NCI-H1417 (cell line): ENCODE measurements around the gene CABP5.
"Not testable (repeated sequence)": the region's sequence is repeated elsewhere in the genome, so short reads cannot be mapped to it uniquely, and the experiment has no call there.

ENCODE experiments used
- DNase-seq, 3 experiments: peaks; one replicate each; lab custom pipeline; 2025; lab: John Stamatoyannopoulos, UW

Gene CABP5

DNA sequence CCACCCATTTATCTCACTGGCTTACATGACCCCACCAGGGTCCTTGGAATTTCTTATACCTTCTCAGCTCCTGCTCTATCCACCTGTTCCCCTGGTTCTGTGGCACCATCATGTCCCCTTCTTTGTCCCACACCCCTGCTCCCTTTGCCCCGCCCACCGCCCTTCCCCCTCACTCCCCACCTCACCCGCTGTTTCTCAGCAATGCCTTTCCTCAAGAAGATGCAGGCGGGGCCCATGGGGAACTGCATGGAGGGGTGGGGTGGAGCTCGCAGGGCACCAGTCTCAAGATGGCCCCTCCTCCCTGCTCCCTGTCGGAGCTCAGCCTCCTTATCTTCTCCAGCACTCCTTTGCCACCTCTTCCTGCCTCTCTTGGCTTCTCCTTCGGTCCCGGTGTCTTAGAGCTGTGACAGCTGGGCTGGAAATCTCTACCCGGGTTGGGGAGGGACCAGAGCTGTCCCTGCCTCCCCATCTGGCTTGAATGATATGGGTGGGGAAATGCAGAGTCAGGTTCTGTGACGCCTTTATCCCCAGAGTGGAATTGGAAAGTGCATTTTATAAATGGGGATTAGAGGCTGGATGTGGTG lies at the start of gene CABP5:
TSS of gene CABP5 (minus strand) at position 405 of the 584 bp plus-strand sequence. CDS start at position 248, 157 bp downstream.
- no peak for DNase-seq

DNA sequence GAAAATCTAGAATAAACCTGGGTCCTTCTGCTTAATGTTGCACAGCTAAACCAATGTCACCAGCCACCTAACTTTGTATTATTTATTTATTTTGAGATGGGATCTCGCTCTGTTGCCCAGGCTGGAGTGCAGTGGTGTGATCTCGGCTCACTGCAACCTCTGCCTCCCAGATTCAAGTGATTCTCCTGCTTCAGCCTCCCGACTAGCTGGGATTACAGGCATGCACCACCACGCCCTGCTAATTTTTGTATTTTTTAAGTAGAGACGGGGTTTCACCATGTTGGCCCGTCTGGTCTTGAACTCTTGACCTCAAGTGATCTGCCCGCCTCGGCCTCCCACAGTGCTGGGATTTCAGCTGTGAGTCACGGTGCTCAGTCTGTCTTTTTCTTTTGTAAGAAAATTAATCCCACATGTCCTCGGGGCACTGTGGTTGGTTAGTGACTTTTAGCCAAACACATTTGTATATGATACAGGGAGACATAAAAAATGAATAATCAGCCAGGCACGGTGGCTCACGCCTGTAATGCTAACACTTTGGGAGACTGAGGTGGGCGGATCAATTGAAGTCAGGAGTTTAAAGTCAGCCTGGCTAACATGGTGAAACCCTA lies 47.3 kb upstream of the CABP5 start:
- DNase-seq, result not testable (repeated sequence)

DNA sequence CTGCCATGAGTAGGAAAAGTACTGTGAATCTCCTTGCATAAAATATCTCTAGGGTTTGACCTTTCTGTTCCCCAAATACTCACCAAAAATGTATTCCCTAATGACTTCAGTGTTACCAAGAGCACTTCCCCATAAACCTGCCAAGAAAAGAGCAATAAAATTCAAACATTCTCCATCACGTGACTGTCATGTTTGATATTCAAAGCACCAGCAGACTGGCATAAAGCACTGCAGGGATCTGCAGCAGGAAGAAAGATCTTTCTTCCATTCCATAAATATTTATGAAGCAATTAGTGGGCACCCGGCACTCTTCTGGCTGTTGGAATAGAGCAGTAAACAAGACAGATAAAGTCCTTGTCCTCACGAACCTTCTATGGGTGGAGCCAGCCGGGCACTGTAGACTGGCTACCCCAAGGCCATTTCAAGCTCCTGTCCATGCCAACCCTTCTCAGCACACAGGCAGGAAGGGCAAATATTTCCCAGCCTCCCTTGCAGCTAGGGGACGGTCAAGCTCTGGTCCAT lies 46.5 kb upstream of the CABP5 start:
- no peak for DNase-seq

DNA sequence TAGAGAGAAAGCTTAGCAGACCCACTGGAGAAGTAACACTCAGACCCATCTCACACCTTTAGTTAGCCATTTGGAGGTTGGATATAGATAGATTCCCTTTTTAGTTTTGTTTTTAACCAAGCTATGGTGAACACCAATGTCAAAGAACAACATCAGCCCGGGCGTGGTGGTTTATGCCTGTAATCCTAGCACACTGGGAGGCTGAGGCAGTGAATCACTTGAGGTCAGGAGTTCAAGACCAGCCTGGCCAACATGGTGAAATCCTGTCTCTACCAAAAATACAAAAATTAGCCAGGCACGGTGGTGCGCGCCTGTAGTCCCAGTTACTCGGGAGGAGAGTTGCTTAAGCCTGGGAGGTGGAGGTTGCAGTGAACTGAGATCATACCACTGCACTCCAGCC lies 45.1 kb upstream of the CABP5 start:
- DNase-seq, result not testable (repeated sequence)

DNA sequence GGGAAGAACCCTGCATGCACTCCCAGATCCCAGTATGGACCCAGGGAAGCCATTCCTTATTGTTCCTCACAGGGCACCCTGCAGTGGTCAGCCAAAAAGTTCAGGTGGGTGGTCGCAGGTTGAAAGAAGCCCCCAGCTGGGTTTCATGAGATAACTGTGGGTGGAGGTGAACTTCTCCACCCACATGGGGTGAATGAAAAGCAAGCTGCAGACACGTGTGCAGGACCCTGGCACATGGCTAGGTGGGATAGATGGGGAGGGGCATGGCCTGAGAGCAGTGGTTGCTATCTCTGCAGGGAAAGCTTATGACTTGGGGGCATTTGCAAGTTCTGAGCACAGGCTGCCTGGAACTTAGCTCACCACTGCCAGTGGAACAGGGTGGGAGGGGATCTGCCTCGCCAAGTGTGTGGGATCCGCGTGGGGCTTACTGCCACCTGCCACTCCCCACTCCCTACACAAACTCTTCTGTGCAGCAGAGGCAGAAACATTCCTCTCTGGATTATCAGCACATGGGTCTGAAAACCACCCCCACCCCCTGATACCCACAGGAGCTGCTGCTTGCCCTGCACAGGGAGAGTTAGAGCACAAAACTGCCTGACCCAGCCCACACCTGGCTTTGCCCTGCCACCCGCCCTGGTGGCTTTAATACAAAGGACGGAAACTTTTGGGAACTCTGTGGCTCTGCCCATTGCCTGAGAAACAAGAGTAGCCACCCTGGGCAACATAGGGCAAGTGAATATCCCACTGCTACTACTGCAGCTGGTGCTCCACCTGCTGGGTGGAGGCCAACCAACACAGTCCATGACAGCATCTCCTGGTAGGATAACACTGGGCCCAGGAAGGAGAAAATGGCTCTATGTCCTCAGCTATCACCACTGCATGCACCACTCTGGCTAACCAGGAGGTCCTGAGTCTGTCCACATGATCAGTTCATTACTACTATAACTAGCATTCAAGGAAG lies 42.3 kb upstream of the CABP5 start:
- DNase-seq, result no peak

DNA sequence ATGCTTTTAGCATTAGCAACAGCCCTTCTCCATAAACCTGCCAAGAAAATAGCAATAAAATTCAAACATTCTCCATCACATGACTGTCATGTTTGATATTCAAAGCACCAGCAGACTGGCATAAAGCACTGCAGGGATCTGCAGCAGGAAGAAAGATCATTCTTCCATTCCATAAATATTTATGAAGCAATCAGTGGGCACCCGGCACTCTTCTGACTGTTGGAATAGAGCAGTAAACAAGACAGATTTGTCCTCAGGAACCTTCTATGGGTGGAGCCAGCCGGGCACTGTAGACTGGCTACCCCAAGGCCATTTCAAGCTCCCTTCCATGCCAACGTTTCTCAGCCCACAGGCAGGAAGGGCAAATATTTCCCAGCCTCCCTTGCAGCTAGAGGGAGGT lies 41.2 kb upstream of the CABP5 start:
- DNase-seq, result no peak

DNA sequence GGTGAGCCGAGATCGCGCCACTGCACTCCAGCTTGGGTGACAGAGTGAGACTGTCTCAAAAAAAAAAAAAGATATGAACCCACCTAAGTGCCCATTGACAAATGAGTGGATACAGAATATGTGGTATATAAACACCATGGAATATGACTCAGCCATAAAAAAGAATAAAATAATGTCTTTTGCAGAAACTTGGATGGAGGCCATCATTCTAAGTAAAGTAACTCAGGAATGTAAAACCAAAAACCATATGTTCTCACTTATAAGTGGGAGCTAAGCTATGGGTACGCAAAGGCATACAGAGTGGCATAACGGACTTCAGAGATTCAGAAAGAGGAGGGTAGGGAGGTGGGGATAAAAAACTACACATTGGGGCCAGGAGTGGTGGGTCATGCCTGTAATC lies 37.2 kb upstream of the CABP5 start:
- no peak for DNase-seq

DNA sequence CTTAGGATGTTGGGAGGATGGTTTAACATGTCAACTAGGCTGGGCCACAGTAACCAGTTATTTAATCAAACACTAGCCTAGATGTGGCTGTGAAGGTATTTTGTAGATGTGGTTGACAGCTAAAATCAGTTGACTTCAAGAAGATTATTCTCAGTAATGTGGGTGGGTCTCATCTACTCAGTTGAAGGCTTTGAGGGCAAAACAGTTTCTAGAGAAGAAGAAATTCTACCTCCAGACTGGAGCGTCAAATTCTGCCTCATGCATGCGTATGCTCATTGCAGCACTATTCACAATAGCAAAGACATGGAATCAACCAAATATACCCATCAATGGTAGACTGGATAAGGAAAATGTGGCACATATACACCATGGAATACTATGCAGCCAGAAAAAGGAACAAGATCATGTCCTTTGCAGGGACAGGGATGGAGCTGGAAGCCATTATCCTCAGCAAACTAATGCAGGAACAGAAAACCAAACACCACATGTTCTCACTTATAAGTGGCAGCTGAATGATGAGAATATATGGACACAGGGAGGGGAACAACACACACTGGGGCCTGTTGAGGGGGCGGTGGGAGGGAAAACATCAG lies 26.4 kb upstream of the CABP5 start:
- not testable (repeated sequence) for DNase-seq

DNA sequence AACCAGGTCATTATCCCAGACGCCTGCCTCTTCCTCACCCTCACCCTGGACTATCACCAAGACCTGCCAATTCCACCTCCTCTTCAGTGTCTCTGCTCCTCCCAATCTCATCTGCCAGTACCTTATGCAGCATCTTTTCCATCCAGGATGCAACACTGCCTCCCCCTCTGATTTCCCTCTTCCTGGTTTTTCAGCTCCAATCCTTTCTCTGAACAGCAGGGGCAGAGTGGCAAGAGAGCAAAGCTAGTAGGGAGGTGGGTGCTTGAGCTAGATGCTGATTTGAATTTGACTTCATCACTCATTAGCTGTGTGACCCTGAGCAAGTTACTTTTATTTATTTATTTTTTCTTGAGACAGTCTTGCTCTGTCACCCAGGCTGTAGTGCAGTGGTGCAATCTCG lies 25.6 kb upstream of the CABP5 start:
- no peak for DNase-seq

DNA sequence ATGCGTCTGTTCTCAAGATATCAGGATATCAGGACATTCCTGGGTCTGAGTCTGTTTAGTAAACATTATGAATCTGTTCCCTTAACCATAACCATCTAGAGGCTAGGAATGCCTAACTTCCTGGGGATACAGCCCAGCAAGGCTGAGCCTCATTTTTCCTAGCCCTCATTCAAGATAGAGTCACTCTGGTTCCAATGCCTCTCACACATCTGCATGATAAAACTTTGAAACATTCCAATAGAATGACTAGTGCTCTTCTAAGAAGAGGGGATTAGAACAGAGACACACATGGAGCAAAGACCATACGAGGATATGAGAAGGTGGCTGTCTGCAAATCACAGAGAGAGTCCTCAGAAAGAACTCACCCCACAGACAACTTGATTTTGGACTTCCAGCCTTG lies 20.6 kb upstream of the CABP5 start:
- no peak for DNase-seq

DNA sequence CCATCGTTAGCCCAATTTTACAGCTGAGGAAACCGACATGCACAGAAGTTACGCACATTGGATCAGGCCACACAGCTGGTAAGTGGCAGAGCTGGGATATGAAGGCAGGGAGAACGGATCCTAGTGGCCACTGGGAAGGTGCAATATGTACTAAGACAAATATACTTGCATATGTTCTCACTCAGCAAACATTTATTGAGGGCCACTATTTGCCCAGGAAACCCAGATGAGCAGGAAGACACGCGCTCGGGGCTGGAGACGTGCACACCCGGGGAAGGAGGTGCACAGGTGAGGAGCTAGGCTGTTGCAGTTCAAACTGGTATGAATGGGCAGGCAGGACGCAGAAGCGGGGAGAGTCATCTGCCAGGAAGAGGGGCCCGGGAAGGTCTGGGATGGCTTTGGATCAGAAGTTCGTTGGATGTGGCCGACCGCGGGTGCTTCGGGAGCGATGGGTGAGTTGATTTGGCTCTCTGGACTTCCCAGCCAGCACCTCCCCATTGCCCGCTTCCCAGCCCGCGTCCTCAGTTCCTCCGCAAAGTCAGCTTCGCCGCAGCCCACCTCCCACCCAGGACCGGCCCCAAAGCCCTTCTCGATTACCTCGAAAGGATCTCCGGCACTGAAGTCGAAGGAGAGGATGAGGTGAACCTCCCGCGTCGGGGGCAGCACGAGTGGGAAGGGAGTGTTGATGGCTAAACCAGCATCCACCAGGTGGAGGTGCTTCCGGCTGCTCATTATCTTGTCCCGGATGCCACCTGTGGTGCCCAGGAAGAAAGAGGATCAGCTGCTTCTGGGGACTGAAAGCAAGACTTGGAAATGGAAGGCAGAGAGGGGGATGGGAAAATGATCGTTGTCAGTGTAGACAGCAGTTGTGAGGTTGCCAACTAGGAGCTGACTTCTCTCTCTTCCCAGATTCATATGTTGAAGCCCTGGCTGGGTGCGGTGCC lies 17.8 kb upstream of the CABP5 start:
- no peak for DNase-seq

DNA sequence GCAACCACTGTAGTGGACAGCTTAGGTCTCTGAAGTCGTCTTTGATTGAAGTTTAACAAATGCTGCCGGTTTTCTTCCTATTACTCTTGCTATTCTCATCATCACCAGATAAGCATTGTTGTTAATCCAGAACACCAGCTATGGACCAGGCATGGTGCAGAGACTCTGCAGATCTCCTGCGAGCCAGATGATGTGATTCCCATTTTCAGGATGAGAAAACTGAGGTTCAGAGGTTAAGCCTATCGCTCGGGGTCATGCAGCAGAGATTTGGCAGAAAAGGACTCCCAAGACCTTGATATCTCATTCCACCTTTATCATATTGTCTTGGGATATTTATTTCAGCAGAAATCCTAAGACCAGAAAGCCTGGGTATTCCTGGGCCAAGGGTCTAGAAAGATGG lies 16.5 kb upstream of the CABP5 start:
- no peak for DNase-seq

DNA sequence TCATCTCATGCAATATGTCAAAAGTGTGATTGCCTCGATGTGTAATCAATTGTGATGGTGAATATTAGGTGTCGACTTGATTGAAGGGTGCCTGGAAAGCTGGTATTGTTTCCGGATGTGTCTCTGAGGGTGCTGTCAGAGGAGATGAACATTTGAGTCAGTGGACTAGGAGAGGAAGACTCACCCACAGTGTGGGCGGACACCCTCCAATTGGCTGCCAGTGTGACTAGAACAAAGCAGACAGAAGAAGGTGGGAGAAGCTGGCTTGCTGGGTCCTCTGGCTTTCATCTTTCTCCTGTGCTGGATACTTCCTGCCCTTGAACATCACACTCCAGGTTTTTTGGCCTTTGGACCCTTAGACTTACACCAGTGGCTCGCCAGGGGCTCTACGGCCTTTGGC lies 15.5 kb upstream of the CABP5 start:
- DNase-seq, result no peak

DNA sequence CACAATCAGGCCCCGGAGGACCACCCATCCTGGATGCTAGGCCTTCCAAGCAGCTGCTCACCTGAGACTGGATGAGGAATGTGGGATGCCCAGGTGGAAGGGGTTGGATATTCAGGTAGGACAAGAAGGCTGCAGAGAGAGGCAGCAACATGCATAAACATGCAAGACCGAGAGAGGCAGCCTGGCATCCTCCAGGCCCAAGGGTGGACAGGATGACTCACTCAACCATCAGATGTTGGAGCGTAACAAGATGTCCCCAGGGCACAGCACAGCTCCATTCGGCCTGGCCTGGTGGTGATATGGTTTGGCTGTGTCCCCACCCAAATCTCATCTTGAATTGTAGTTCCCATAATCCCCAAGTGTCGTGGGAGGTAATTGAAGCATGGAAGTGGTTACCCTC lies 10.0 kb upstream of the CABP5 start:
- no peak for DNase-seq

DNA sequence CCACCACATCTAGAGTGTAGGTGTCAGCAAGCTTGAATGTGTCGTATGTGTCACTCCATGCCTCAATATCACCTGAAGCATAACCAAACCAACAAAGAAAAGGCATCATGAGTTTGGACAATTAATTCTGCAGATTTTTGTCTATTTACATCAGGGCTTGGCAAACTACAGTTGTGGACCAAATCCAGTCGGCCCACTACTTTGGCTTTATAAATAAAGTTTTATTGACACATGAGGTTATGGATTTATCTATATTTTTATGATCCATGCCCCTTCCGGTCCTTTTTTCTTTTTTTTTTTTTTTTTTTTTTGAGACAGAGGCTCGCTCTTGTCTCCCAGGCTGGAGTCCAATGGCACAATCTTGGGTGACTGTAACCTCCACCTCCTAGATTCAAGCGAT lies 9.2 kb upstream of the CABP5 start:
- no peak for DNase-seq

DNA sequence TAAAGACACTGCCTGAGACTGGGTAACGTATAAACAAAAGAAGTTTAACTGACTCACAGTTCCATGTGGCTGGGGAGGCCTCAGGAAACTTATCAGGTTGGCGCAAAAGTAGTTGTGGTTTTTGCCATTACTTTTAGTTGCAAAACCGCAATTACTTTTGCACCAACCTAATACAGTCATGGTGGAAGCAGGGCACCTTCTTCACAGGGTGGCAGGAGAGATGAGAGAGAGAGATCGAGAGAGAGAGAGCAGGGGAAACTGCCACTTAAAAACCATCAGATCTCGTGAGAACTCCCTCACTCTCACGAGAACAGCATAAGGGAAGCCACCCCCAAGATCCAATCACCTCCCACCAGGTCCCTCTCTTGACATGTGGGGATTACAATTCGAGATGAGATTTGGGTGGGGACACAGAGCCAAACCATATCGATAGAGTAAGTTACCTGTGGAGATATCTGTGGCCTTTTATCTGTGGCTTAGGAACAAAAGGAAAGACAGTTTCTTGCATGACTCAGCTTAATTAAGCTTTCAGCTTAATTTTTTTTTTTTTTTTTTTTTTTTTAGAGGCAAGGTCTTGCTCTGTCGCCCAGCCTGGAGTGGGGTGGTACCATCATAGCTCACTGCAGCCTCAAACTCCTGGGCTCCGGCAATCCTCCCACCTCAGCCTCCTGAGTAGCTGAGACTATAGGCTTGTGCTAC lies 7.6 kb upstream of the CABP5 start:
- DNase-seq, result no peak

DNA sequence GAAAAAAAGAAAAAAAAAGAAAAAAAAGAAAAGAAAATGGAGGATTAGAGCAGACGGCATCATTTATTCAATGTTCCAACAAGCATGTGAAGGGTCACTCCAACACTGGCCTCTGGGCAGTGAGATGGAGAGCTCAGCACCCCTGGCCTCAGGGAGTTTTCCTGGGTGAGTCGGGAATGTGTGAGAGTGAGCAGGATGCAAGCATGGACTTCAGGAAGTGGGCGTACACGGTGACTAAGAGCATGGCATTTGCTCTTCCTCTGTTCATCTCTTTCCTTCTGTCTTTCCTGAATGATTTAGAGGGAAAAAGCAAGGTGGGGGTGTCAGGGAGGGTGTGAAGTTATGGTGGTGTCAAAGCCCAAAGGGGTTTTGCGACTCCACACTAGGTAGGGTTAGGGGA lies 682 bp upstream of the CABP5 start:
- DNase-seq, result no peak

DNA sequence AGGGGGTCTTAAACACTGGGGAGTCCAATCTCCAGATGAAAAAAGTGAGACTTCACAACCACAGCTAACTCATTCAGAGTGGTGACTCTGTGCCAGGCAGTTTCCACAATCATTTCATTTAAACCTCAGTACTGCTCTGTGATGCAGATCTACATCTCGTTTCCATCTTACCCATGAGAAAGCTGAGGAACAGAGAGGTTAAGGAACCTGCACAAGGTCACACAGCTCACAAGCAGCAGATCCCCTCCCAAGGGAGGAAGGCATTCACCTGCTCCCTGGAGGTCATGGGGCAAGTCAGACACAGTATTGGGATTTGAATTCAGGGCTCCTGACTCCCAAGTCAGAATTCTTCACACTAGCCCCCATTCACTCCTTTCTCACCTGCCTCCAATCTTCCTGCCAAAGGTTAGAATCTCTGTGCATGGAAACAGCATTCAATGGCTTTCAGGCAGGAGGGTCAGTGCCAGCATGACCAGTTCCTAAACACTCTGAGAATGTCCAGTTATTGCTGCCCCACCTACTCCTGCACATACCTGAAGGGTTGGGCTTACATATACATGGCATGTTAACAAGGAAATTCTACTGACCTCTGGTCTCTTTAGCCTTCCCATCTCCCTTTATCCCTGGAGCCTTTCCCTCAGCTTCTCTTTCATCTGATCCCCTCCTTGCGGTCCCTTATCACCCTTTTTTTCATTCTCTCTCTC lies 1.9 kb downstream of the CABP5 start:
- no peak for DNase-seq

DNA sequence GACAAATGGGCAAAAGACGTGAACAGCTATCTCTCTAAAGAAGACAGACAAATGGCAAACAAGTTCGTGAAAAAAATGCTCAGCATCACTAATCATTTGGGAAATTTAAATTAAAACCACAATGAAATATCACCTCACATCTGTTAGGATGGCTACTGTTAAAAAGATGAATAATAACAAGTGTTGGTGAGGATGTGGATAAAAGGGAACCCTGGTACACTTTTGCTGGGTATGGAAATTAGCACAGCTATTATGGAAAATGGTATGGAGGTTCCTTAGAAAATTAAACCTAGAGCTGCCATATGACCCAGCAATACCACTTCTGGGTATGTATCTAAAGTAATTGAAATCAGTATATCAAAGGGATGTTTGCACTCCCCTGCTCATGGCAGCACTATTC lies 7.1 kb downstream of the CABP5 start:
- DNase-seq, result no peak

DNA sequence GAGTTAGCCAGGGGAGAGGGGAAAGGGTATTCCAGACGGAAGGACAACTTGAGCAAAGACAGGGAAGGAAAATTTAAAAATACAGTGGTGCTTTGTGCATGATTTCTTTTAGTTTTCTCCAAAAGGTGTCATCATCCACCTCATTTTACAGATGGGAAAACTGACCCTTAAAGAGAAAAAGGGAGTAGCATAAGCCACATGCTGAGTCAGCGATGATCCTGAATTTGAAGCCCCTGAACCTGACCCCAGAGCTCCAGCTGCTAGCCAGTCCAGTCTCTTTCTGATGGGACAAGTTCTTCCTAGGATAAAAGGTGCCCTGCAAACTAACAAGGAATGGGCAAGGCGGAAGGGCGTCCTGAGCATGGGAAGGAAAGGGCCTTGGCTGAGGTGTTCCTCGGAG lies 10.3 kb downstream of the CABP5 start:
- no peak for DNase-seq
